ENCODE results near the gene NCBP2.

NCBP2 gene

DNA sequence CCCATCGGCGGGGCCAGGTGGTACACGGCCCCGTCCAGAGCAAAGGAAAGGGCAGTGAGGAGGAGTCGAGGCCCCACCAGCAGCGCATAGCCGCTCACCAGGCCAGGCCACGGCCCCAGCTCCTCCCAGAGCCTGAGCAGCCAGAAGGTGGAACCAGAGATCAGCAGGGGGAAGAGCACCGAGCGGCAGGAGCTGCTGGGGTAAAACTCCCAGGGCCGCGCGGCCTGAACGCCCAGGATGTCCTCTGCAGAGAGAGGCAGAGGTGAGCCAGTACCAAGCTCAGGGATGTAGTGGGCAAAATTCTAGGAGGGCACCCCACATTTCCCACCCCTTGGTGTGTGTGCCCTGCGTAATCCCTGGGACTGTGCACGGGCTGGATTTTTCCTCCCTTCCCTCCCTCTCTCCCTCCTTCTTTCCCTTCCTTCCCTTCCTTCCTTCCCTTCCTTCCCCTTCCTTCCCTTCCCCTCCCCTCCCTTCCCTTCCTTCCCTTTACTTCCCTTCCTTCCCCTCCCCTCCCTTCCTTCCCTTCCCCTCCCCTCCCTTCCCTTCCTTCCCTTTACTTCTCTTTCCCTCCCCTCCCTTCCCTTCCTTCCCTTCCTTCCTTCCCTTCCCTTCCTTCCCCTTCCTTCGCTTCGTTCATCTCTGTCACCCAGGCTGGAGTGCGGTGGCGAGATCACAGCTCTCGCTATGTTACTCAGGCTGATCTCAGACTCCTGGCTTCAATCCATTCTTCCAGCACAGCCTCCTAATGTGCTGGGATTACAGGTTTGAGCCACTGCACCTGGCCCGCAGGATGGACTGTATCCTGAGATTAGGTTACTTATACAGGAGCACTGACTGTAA is 6.3 kb upstream of the NCBP2 start:
- TF ChIP-seq RAD21 (IDR thresholded peaks at IDR 0.05; ENCODE audit: low read depth), result peak; percentile 35
- no peak for TF ChIP-seq TCF12 (IDR thresholded peaks at IDR 0.05; ENCODE audit: low read depth)

DNA sequence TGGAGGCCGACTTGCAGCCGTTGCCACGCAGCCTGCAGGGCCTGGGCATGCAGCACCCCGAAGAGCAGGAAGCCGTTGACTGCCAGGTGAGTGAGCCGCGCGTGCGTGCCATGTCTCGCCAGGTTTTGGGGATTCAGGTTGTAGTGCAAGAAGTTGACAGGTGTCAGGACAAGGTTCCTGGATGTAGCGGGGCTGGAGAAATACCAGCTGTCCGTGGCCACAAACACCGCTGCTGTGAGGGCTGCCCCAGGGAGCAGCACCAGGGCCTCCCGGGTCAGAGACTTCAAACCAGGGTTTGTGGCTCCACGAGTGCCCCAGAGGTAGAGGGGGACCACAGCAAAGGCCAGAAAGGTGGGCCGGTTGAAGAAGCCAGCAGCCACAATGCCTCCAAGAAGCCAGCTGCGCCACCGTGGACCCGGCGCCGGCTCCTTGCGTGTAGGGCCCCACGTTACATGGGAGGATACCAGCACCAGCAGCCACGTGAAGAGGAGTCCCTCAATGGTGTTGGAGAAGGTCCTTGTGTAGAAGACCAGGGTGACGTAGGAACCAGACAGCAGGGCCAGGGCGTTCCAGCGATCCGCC is 5.6 kb upstream of the NCBP2 start:
- TF ChIP-seq ZBTB7A (IDR thresholded peaks at IDR 0.05; ENCODE audit: low read depth) (no peak), RAD21 (IDR thresholded peaks at IDR 0.05; ENCODE audit: low read depth) (no peak), TCF12 (IDR thresholded peaks at IDR 0.05; ENCODE audit: low read depth) (no peak), TEAD4 (IDR thresholded peaks at IDR 0.05) (no peak)
- TF ChIP-seq, protein P1, sequence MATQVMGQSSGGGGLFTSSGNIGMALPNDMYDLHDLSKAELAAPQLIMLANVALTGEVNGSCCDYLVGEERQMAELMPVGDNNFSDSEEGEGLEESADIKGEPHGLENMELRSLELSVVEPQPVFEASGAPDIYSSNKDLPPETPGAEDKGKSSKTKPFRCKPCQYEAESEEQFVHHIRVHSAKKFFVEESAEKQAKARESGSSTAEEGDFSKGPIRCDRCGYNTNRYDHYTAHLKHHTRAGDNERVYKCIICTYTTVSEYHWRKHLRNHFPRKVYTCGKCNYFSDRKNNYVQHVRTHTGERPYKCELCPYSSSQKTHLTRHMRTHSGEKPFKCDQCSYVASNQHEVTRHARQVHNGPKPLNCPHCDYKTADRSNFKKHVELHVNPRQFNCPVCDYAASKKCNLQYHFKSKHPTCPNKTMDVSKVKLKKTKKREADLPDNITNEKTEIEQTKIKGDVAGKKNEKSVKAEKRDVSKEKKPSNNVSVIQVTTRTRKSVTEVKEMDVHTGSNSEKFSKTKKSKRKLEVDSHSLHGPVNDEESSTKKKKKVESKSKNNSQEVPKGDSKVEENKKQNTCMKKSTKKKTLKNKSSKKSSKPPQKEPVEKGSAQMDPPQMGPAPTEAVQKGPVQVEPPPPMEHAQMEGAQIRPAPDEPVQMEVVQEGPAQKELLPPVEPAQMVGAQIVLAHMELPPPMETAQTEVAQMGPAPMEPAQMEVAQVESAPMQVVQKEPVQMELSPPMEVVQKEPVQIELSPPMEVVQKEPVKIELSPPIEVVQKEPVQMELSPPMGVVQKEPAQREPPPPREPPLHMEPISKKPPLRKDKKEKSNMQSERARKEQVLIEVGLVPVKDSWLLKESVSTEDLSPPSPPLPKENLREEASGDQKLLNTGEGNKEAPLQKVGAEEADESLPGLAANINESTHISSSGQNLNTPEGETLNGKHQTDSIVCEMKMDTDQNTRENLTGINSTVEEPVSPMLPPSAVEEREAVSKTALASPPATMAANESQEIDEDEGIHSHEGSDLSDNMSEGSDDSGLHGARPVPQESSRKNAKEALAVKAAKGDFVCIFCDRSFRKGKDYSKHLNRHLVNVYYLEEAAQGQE (IDR thresholded peaks at IDR 0.05; ENCODE audit: low read depth), result no peak

DNA sequence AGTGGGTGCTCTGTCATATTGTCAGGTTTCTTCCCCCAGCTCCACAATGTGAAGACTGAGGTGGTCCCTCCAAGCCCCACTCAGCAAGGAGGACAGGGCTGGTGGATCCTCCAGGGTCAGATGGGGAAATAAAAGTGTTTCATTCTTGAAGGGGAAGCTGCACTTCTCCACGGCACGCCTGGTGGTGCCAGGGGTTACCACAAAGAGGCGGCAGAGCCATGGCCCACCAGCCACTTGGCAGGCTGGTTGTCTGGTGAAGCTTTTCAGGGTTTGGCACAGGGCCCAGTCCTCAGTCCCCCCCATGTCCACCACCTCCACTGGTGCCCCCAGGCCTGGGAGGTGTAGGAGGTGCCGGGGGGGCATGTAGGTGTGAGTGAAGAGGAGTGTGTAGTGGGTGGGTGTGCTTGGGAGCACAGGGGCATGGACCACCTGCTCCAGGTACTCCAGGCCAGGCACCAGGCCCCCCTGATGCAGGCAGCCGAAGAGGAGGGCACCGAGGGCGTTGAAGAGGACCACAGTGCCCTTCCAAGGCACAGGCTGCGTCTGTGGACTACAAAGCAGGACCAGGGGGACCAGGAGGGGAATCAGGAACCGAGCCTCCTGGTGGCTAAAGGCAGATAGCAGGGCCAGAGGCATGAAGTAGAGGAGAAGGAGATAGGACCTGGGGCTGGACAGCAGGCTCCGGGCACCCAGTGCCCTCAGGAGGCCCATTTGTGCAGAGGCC is 5.0 kb upstream of the NCBP2 start:
- TF ChIP-seq RAD21 (IDR thresholded peaks at IDR 0.05; ENCODE audit: low read depth), result no peak
- no peak for TF ChIP-seq YY1 (IDR thresholded peaks at IDR 0.05; ENCODE audit: low read depth)
- TF ChIP-seq TCF12 (IDR thresholded peaks at IDR 0.05; ENCODE audit: low read depth), result no peak
- TF ChIP-seq, protein P2, sequence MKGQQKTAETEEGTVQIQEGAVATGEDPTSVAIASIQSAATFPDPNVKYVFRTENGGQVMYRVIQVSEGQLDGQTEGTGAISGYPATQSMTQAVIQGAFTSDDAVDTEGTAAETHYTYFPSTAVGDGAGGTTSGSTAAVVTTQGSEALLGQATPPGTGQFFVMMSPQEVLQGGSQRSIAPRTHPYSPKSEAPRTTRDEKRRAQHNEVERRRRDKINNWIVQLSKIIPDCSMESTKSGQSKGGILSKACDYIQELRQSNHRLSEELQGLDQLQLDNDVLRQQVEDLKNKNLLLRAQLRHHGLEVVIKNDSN (IDR thresholded peaks at IDR 0.05), result no peak
- TF ChIP-seq, protein P1 (IDR thresholded peaks at IDR 0.05; ENCODE audit: low read depth), result no peak
- TF ChIP-seq, protein P3, sequence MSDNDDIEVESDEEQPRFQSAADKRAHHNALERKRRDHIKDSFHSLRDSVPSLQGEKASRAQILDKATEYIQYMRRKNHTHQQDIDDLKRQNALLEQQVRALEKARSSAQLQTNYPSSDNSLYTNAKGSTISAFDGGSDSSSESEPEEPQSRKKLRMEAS (IDR thresholded peaks at IDR 0.05), result no peak
- TF ChIP-seq CEBPB (IDR thresholded peaks at IDR 0.05), result no peak
- TF ChIP-seq TAF1 (IDR thresholded peaks at IDR 0.05; ENCODE audit: low read depth), result no peak
- TF ChIP-seq NFIC (IDR thresholded peaks at IDR 0.05), result peak; percentile 25; the same call in 1 of the 2 replicates

DNA sequence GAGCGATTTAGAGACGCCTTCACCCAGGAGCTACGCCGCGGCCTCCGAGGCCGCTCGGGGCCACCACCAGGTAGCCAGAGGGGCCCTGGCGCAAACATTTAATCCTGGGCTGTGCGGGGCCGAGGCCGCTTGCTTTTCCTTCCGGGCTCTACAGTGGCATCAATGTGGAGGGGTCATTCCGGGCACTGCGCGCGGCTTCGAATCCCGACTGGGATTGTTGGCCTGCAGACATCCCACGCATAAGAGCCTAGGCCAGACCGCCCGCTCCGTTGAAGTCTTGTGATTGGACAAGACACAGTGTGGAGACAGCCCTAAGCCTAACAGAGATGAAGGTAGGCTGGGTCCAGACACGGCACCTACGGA is 568 bp upstream of the NCBP2 start:
- TF ChIP-seq TAF1 (IDR thresholded peaks at IDR 0.05; ENCODE audit: low read depth) (no peak), ZBTB7A (IDR thresholded peaks at IDR 0.05; ENCODE audit: low read depth) (no peak), CEBPB (IDR thresholded peaks at IDR 0.05) (no peak), EGR1 (IDR thresholded peaks at IDR 0.05) (no peak)
- TF ChIP-seq, protein P2 (IDR thresholded peaks at IDR 0.05), result no peak
- TF ChIP-seq, protein P3 (IDR thresholded peaks at IDR 0.05), result no peak

DNA sequence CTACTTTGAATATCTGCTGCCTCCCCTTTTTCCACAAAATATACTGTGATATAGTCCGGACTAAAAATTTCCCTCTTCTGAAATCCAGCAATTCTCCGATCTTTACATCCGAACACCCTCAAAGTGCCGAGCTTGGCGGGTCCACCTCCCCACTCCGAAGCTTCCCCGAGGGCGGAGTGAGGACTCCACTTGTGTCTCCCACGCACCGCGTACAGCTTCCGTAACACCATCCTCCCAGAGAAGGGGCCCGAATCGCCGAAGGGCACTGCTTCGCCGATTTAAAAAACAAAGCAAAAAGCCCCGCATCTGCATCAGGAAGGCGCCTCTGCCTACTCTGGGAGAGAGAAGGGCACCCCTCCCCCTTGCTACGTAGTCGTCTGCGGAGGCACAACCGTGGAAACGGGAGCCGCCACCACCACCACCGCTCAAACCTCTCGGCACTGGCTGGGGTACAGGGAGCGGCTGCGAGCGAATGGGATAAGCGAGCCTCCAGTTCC is 551 bp downstream of the NCBP2 start:
- TF ChIP-seq EP300 (IDR thresholded peaks at IDR 0.05; ENCODE audit: borderline replicate concordance), result no peak
- no peak for TF ChIP-seq ZBTB7A (IDR thresholded peaks at IDR 0.05; ENCODE audit: low read depth)
- peak; percentile 64; the same call in 1 of the 2 replicates for TF ChIP-seq EGR1 (IDR thresholded peaks at IDR 0.05)
- no peak for TF ChIP-seq RAD21 (IDR thresholded peaks at IDR 0.05; ENCODE audit: low read depth)
- TF ChIP-seq CREB1 (IDR thresholded peaks at IDR 0.05; ENCODE audit: low read depth), result no peak
- TF ChIP-seq, protein P2 (IDR thresholded peaks at IDR 0.05), result no peak
- TF ChIP-seq NFIC (IDR thresholded peaks at IDR 0.05), result no peak
- TF ChIP-seq, protein P1 (IDR thresholded peaks at IDR 0.05; ENCODE audit: low read depth), result no peak
